Anterior cingulate cortex (tissue), 58 donors: Measurements from ENCODE around the gene DDA1.
A peak's percentile ranks its signal among the peaks of the same experiment; 100 is the strongest.
"Not testable (repeated sequence)": the region's sequence is repeated elsewhere in the genome, so short reads cannot be mapped to it uniquely, and the experiment has no call there.

Experiments
- DNase-seq, 58 donors: peaks; one replicate each; lab custom pipeline; 2025; lab: John Stamatoyannopoulos, UW

DDA1 gene

GRCh38 chr19:17286263-17286662, 23.1 kb upstream of the DDA1 start:
- no peak for DNase-seq

GRCh38 chr19:17286752-17287151, 22.6 kb upstream of the DDA1 start:
- DNase-seq = no peak

DNA sequence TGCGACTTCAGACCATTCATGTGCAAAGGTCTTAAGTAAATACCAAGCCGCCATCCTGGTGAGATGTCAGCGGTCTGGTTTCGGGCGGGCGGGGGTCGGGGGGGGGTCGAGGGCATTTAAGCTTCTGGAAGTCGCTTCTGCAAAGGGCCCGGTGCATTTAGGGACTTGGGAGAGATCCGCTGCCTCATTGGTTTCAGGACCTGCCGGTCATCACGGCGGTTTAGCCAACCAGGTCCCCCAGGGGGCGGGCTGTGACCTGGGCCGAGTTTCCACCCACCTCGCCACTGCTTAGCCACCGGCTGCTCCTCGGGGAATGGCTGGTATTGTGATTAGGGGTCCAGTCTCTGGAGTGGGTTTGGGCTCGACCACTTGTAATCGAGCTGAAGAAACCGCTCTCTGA, 19.9 kb upstream of the DDA1 start:
- DNase-seq = peak in 23 of 58 donors; percentile 0 to 47 (median 13)

GRCh38 chr19:17292301-17293074, 16.9 kb upstream of the DDA1 start:
- DNase-seq = peak in 35 of 58 donors; percentile 6 to 72 (median 32)

DNA sequence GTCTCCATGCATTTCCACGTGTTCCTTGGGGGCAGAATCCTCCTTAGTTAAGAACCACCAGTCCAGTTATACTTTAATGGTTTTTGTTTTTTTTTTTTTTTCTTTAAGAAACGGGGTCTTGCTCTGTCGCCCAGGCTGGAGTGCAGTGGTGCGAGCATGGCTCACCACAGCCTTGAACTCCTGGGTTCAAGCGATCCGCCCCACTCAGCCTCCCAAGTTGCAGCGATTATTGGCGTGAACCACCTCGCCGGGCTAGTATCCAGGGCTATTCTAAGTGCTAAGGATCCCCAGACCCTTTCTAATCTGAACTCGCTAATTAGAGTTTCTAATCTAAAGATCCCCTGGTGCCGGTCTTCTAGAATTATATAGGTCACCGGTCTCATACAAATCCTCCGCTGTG, 15.8 kb upstream of the DDA1 start:
- no peak for DNase-seq

DNA sequence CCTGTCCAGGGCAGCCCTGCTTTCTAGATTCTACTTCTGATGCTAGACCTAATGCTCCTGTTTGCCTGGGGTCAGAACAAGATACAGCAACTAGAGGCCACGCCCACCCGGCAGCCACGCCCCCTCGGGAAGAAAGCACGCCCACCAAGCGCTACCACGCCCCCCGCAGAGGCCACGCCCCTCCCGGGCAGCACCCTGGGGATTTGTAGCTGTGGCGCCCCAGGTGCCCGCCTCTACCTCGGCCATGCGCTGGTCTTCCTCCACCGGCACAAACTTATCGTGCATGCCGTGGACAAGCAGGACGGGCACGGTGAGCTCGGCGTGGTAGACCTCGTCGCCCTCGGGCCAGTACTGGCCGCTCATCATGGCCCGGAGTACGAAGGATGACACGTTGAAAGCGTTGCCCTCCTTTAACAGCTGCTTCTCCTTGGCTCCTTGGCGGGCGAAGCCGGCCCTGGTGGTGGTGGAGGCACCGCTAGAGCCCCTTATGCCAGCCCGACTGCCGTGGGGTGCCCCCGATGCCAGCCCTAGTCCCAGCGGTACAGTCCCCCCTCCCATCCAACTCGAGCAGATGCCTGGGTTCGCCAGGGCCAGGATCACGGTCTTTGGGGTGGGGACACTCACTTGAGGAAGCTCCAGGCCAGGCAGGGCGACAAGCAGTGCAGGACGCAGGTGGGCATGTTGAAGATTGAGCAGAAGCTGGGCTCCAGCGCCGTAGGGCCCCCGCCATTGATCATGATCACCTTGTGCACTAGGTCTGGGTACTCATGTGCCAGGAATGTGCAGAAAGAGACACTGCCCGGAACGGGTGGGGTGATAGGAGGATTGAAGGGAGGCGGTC, 15.1 kb upstream of the DDA1 start:
- peak in 1 of 58 donors; percentile 1 for DNase-seq

DNA sequence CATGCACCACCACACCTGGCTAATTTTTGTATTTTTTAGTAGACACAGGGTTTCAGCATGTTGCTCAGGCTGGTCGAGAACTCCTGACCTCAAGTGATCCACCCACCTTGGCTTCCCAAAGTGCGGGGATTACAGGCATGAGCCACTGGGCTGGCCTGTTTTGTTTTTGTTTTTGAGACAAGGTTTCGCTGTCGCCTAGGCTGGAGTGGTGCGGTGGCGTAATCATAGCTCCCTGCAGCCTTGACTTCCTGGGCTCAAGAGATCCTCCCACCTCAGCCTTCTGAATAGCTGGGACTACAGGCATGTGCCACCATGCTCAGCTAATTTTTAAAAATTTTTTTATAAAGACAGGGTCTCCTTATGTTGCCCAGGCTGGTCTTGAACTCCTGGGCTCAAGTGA, 13.8 kb upstream of the DDA1 start:
- not testable (repeated sequence) for DNase-seq

DNA sequence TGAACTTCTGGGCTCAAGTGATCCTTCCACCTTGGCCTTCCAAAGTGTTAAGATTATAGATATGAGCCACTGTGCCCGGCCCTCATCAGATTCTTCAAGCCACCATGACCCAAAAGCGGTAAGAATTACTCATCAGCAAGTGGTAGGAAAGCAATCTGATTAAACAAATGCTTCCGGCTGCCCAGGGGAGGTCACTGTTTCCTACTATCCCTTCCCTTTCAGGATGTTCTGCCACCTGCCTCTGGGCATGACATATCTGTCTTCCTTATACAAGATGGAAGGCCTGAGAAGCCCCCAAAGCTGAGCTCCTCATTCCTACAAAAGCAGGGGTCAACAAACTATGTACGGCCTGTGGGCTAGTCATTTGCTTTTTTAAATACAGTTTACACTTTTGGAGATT, 13.1 kb upstream of the DDA1 start:
- DNase-seq = no peak

- DNase-seq = no peak
These were observed 12.4 kb upstream of the DDA1 start for GRCh38 chr19:17296976-17297375.

GRCh38 chr19:17300992-17301619, 8.3 kb upstream of the DDA1 start:
- DNase-seq = no peak

DNA sequence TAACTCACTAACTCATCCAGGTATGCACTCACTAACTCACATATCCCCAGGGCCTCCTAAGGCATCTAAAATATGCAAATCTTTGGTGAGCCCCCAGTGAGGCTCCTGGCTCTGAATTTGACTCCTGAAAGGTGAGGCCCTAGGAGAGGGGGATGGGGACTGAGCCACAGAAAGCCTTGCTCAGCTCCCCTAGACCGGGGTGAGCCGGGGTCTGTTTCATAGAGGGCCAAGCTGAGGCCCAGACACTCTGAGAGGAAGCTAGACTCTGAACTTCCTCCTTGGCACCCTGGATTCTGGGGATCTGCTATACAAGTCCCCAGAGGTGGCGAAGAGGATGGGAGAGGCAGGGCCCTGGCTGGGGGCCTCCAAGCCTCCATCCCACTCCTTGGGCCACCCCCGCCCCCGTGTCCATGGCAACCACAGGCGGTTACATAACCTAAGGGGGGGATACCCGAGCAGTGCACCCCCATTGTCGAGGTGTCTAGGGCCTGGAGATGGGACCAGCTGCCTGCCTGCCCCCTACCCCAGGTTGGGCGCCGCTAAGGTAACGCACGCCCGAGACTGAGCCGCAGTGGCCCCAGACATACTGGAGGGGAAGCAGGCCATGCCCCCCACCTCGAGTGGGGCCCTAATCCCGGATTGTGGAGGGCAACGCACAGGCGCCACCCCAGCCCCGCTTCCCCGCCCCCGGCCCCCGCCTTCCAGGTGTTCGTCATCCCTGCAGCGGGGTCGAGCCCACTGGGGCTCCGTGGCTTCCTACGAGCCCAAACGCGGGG, 6.8 kb upstream of the DDA1 start:
- peak in 30 of 58 donors; percentile 6 to 69 (median 30) for DNase-seq

DNA sequence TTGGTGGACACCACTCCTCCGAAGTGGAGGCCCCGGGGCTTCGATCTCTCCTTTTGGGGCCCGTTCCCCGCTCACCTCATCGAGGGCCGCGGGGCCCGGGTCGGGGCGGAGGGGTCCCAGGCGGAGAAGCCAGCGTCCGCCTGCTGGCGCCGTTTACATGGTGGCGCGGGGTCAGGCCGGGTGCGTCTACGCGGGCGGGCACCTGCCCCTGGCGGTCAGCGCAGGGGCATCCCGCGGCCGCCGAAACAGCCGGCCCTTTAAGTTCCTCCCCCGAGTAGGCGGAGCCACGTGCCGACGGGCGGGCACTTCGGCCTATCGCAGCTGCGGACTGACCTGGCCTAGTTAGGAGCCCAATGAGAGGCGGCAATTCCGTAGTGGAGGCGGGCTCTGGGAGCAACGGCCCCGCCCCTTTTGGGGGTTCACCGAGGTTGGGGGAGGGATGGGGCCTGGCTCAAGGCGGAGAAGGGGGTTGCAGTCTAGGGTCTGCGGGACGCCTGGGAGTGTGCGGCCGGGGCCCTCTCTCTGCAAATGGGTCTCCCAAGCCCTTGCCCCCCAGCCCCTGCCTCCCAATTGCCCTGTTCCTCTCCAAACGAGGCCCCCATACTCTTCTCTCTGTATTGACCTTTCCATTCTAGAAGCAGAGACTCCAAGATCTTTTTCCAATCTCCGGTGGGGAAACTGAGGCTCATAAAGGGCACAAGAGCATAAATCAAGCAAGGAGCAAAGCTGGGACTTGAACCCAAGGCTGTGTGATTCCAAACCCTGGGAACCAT, 6.0 kb upstream of the DDA1 start, which contains the start of gene ABHD8:
Gene ABHD8 (minus strand): TSS at position 259 of the 773 bp plus-strand sequence. CDS start 1,809 bp downstream, outside the sequence.
- peak; percentile 50 to 97 (median 90) for DNase-seq

DNA sequence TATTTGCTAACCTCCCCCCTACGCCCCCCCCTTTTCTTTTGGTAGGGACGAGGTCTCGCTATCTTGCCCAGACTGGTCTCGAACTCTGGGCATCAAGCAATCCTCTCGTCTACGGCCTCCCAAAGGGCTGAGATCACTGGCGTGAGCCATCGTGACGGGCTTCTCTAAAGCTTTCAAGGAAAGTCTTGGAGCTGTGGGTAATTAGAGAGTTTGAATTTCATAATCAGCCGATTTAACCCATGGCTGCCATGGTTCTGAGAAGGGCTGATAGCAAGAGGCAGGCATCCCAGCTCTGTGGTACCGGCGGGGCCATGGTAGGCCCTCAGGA, 5.5 kb upstream of the DDA1 start:
- no peak for DNase-seq

DNA sequence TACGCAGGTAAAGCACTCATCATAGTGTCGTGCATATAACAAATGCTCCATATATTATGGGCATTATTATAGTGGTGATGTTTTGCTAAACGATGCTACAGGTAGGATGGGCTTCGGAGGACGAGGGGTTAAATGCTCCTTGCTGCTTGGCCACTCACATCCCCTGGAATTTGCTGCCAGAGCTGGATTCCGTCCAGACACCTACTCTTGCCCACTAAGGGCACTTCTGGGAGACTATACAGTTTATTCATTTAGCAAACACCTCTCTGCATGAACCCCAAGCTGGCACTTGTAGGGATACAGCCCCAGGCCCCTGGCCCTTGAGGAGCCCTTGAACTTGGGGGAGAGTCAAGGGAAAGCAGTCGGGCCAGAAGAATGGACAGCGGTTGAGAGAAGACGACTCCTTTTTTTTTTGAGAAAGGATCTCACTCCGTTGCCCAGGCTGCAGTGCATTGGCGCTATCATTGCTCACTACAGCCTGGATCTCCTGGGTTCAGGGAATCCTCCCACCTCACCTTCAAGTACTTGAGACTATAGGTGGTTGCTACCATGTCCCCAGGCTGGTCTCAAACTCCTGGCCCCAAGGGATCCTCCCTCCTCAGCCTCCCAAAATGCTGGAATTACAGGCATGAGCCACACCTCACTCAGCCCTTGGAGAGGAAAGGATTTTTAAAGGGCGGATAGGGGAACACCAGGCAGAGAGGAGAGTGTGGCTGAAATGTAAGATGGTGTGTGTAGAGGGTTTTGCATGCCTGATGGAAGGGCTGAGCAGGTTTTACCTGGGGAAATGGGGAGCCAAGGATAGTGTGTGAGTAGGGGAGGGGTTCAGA, 4.8 kb upstream of the DDA1 start:
- DNase-seq = peak in 4 of 58 donors; percentile 13 to 28 (median 24)

- peak in 1 of 58 donors; percentile 100 for DNase-seq
These were observed 4.2 kb upstream of the DDA1 start for GRCh38 chr19:17305216-17305516.

DNA sequence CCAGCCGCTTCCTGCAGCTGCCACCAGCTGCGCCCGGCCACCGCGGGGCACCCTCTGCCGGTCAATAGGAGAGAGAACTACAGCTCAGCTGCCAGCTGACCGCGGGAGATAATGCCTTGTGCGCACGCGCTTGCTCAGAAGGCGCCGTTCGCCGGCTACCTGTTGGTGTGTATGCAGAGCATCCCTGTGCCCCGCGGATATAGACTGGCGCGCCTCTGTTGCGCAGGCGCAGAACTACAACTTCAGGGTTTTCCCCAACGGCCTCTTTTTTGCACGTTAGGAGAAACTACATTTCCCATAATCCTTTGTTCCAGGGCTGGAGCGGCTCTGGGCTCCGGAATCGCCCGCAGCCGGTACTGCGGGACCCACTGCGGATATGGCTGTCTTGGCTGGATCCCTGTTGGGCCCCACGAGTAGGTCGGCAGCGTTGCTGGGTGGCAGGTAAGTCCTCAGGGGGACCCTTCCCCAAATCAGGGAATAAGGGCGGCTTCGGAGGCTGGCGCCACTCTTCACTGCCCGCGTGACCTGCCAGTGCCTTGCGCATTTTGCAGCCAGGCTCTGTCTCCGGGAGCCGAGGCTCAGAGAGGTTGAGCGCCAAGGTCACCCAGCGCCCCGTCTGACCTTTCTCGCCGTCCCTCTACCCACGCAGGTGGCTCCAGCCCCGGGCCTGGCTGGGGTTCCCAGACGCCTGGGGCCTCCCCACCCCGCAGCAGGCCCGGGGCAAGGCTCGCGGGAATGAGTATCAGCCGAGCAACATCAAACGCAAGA, 3.7 kb upstream of the DDA1 start, which contains the start of gene MRPL34:
Gene MRPL34 (plus strand): TSS at position 356 of the 768 bp plus-strand sequence. CDS start 21 bp downstream, at position 377.
- peak; percentile 67 to 100 (median 94) for DNase-seq

GRCh38 chr19:17306285-17306714, 3.1 kb upstream of the DDA1 start:
- DNase-seq = peak in 5 of 58 donors; percentile 30 to 67 (median 40)

DNA sequence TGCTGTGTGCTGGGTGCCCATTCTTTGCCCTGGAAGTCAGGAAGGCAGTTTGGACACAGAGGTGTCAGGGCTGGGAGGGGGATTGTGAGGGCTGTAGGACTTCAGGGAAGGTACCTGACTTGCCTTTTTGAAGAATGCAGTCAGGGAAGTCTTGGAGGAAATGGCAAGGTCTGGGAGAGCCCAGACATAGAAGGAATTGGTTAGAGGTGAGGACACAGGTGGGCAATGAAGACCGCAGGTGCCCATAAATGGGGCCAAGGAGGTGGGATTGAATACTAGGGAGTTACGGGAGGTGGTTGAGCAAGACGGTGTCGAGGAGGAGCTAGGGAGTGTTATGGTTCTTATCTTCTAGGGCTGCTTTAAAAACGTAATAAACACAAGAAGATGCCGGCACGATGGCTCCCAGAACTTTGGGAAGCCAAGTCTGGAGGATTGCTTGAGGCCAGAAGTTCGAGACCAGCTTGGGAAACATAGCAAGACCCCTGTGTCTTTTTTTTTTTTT, 1.4 kb upstream of the DDA1 start:
- no peak for DNase-seq
